GM21360 (cell line): ENCODE results near the gene COL23A1.

Source experiments
- ATAC-seq: cut with Tn5 transposase; IDR thresholded peaks from one replicate; pipeline ENCODE4 v1.9.1; 2021; ENCODE audit warnings: mild to moderate bottlenecking, moderate library complexity; ENCODE audit not compliant: unreplicated experiment

The COL23A1 gene

GRCh38 chr5:178218237-178218776, 371.9 kb downstream of the COL23A1 start:
- ATAC-seq: no peak

DNA sequence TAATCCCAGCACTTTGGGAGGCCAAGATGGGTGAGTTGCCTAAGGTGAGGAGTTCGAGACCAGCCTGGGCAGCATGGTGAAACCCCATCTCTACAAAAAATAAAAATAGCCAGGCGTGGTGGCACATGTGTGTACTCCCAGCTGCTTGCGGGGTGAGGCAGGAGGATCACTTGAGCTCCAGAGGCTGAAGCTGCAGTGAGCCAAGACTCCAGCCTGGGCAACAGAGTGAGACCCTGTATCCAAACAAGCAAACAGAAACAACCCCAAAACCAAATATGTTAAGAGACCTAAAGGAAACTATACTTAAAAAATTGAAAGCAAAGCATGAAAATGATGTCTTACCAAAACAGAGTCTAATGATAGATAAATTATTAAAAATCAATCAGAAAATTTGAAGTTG, 373.4 kb downstream of the COL23A1 start:
- ATAC-seq: no peak

DNA sequence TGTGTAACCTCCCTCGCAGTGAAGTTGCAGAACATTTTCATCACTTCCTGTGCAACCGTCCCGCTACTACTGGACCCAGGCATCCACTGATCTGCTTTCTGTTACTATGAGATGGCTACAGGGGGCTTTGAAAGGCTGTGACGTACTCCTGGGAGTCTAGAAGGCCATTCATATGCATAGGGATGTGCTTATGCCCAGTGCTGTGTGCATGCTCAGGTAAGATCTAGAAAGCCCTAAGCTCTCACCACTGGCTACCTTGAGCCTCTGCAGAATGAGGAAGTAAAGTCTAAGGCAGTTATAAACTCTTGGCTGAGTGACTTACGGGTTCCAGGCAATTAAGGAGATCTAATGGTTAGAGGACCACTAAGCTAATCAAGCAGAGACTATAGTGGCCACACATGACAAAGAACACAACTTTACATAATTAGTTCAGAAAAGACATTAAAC, 374.1 kb downstream of the COL23A1 start:
- ATAC-seq: no peak

- ATAC-seq: no peak
These were observed 374.8 kb downstream of the COL23A1 start for GRCh38 chr5:178215280-178216002.

GRCh38 chr5:178214160-178214803, 375.9 kb downstream of the COL23A1 start:
- ATAC-seq: no peak

DNA sequence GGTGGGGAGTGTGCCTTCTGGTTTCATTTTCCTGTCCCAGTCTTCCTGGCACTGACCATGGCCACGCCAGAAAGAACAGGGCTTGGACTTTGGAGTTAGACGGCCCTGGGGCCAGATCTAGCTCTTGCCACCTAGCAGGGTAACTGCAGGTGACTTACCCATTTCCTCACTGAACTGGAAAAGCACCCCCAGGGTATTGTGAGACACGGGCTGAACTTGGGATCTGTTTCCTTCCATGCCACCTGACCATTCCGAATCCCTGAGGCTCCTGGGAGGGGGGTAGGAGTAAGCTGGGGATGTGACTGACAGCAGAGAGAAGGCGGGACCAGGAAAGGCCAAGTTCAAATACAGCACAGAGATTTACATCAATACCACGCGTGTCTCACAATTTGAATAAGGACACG, 376.4 kb downstream of the COL23A1 start:
- ATAC-seq: no peak

GRCh38 chr5:178213003-178213461, 377.2 kb downstream of the COL23A1 start:
- ATAC-seq: no peak

GRCh38 chr5:178212241-178213002, 377.8 kb downstream of the COL23A1 start:
- ATAC-seq: no peak

- ATAC-seq: no peak
These were observed 378.8 kb downstream of the COL23A1 start for GRCh38 chr5:178211095-178212048.

- no peak for ATAC-seq
These were observed 379.5 kb downstream of the COL23A1 start for GRCh38 chr5:178210686-178211085.

DNA sequence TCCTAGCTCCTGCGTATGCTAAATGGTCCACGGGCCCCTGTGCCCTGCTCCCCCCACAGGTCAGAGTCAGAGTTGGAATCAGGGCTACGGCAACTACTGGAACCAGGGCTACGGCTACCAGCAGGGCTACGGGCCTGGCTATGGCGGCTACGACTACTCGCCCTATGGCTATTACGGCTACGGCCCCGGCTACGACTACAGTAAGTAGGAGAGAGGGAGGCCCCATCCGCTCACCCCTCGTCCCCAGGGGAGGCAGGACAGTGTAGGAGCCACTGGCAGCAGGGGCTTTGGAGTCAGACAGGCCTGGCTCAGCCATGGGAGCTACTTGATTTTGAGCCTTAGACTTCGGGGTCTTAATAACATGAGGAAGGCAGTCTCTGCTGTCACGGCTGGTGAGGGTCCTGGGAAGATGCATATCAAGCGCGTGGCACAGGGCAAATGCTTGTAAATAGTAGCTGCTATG, 380.1 kb downstream of the COL23A1 start:
- ATAC-seq: no peak

DNA sequence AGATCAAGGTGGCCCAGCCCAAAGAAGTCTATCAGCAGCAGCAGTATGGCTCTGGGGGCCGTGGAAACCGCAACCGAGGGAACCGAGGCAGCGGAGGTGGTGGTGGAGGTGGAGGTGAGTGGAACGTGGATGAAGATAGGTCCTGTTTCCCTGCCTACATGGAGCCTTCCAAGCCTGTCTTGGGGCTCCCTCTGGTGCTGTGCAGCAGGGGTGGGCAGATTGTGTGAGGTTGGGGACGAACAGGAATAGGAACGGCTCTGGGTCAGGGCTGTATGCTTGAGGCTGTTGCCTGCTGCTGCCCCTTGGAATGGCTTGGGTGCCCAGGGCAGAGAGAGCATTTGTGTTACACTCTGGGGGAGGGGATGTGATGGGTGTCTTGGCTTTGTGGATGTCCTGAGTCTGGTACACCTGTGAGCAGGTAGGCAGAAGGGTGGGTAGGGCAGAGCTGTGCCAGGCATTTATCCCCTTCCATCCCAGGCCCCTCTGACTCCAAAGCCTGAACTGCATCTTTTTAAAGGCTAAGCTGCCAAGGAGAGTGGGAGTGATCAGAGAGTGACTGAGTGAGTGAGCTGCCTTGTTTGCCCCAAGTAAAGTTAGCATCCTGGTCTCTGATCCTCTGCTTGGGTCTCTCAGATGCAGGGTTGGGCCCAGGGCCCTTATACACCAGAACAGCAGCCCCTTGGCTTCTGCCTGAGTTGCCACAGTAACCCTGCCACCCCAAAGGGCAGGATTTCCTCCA, 380.7 kb downstream of the COL23A1 start:
- ATAC-seq: no peak

DNA sequence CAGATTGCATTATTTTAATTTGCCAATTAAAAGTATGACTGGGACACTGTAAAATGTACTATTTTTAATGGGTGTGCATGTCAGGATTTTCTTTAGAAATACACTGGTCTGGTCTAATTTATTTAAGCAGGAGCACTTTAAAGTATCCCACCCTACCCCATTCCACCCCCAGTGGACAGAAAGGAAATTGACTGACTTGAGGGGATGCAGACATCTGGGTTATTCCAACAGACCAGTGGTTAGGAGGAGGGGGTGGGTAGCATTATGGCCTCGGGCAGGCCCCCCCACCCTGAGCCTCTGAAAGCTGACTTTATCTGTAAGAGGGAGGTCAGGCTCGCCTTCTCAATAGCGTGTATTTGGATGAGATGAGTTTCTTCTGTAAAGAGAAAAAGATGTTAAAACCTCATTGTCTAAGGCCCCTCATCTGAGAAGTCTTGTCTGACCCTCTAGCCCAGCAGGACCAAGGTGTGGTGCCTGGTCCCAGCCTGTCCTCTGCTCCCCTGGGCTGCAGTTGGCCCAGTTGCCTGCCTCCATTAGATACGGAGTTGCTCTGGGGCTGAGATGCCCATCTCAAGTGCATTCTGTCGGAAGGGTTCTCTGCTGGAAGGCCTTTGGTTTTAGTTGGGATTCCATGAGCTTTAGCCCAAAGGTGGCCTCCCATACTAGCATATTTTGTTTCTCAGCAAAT, 381.5 kb downstream of the COL23A1 start:
- ATAC-seq: no peak

GRCh38 chr5:178207917-178208280, 382.3 kb downstream of the COL23A1 start:
- ATAC-seq: no peak

DNA sequence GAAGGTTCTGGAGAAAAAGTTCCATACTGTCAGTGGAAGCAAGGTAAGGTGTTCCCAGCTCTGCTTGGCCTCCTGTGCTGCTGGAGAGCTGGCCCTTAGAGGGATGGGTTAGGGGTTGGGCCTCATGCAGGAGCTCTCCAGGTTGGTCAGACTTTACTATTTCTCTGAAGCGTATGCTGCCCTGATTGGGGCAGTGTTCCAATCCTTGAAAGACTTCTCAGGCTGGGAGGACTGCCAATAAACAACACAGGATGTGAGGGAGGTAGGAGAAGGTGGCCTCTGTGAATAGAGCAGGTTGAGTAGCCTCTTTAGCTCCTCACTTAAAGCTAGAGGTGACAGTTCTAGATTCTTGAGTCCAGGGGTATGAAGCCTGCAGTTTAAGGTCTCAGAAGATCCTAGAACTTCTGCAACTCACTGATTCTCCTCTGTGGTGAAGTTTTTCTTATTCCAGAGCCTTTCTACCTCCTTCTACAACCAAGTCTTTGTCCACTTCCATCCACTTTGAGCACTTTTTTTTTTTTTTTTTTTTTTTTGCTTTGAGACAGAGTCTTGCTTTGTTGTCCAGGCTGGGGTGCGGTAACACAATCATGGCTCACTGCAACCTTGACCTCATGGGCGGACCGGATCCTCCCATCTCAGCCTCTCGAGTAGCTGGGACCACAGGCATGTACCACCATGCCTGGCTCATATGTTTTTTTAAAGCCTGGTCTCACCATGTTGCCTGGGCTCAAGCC, 382.8 kb downstream of the COL23A1 start:
- ATAC-seq: no peak

DNA sequence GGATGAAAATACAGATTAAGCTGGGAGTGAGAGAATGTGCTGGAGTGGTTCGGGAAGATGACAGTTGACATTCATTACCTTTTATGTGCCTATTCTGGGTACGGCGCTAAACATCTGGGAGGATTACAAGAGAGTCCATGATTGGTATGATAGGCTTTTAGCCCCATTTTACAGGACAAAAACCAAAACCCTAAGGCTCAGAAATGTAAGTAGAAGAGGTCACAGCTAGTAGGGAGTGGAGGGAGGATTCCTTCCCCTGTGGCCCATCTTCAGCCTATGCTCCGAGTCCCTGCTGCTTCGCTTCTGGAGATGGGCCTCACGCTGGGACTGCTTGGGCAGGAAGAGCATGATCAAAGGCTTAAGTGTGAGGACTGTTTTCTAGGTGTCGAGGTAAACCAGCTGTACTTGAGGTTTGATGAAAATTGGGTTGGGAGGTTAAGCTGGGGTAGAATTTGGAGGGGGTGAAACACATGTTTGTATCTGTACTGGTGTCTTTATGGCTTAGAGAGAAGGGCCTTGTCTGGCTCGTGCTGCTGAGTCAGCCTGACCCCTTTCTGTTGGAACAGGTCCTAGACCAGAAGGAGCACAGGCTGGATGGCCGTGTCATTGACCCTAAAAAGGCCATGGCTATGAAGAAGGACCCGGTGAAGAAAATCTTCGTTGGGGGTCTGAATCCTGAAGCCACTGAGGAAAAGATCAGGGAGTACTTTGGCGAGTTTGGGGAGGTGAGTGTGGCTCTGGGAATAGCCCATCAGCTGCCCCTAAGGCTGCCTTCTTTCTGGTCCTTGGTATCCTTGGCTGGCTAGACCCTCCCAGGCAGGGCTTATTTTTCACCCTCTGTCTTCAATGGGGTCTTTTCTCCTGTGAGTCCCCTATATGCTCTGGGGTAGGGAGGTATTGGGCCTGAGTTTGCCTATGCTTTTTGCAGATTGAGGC, 383.8 kb downstream of the COL23A1 start:
- ATAC-seq: no peak

- no peak for ATAC-seq
These were observed 384.5 kb downstream of the COL23A1 start for GRCh38 chr5:178205749-178206047.
